Spleen (tissue), 7 donors: ENCODE measurements around the gene CNOT10.

Experiments used
- POLR2AphosphoS5 ChIP-seq, 3 donors: sonication (generic); formaldehyde crosslinking; IDR thresholded peaks; one replicate each; pipeline ENCODE4 v1.5.1; 2017; ENCODE audit warnings: antibody characterized with exemption in 3 of 3
- TF ChIP-seq, protein P1 (sequence below), 11 experiments: fragments of 200-600 bp in 7 of 11; fragments of 450-650 bp in 4 of 11; sonication (generic) in 4 of 11; IDR thresholded peaks in 8 of 11; conservative IDR thresholded peaks in 3 of 11; 1 replicate in 7 of 11; 2 replicates in 4 of 11; pipeline versions ENCODE4 v1.4.0 to v1.8.0; 2016 to 2021; ENCODE audit warnings: antibody characterized with exemption in 11 of 11, inconsistent platforms in 4 of 11, mild to moderate bottlenecking in 1 of 11
- donor health status: DM: no; HTN: no; CAD: no; lungs with moderate emphysema.
- donor health status: DM: no; HTN: no; CAD: no.
- donor health status: DM: no; HTN: no; CAD: no.

DNA sequence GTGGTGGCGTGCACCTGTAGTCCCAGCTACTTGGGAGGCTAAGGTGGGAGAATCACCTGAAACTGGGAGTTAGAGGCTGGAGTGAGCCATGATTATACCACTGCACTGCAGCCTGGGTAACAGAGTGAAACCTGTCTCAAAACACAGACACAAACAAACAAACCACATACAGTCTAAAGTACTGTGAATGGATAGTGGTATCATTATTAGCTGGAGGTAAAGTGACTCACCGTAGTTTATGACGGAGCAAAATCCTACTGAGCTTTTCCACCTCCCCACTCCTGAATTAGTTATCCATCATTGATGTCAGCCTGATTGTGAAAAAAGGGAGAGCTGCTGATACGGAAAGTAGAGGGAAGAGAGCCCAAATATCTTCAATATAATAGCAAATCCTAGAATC, 3.2 kb upstream of the CNOT10 start:
- TF ChIP-seq, protein P1, sequence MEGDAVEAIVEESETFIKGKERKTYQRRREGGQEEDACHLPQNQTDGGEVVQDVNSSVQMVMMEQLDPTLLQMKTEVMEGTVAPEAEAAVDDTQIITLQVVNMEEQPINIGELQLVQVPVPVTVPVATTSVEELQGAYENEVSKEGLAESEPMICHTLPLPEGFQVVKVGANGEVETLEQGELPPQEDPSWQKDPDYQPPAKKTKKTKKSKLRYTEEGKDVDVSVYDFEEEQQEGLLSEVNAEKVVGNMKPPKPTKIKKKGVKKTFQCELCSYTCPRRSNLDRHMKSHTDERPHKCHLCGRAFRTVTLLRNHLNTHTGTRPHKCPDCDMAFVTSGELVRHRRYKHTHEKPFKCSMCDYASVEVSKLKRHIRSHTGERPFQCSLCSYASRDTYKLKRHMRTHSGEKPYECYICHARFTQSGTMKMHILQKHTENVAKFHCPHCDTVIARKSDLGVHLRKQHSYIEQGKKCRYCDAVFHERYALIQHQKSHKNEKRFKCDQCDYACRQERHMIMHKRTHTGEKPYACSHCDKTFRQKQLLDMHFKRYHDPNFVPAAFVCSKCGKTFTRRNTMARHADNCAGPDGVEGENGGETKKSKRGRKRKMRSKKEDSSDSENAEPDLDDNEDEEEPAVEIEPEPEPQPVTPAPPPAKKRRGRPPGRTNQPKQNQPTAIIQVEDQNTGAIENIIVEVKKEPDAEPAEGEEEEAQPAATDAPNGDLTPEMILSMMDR (IDR thresholded peaks at IDR 0.05 in 8 of 11, conservative IDR thresholded peaks at IDR 0.05 in 3 of 11), result no peak
- no peak for TF ChIP-seq POLR2AphosphoS5 (IDR thresholded peaks at IDR 0.05)
